Prostate gland (tissue), 2 donors: ENCODE data around the gene ZDHHC18. TPM values are rescaled to one million over a fixed set of nuclear protein-coding genes. Genes with fewer than 3 reads are reported as not detected.
"Not testable (repeated sequence)": the region's sequence is repeated elsewhere in the genome, so short reads cannot be mapped to it uniquely, and the experiment has no call there.

ENCODE experiments used
- DNase-seq: peaks from one replicate; pipeline ENCODE4 v3.0.0-alpha.2; 2019; ENCODE audit warnings: low spot score
- H3K27ac ChIP-seq, 2 donors: fragments of 200-600 bp; sonication (generic); 2 replicates each; pipeline ENCODE4 v1.5.1; 2017 to 2019
- H3K27me3 ChIP-seq: fragments of 200-600 bp; sonication (generic); replicated peaks from 2 replicates; pipeline ENCODE4 v1.5.1; 2019; ENCODE audit not compliant: insufficient read depth
- H3K36me3 ChIP-seq, 2 donors: fragments of 200-600 bp; sonication (generic); 1 replicate in 1 of 2; 2 replicates in 1 of 2; pipeline versions ENCODE4 v1.5.1 to v1.8.1; 2017 to 2019
- H3K4me1 ChIP-seq: fragments of 200-600 bp; sonication (generic); replicated peaks from 2 replicates; pipeline ENCODE4 v1.5.1; 2019
- H3K4me3 ChIP-seq, 2 donors: fragments of 200-600 bp; sonication (generic); 2 replicates each; pipeline ENCODE4 v1.5.1; 2017 to 2019
- H3K9me3 ChIP-seq: fragments of 200-600 bp; sonication (generic); 2 replicates; pipeline ENCODE4 v1.5.1; 2017
- CTCF ChIP-seq, 4 experiments: fragments of 200-600 bp in 2 of 4; fragments of 450-650 bp in 2 of 4; sonication (generic) in 2 of 4; IDR thresholded peaks; 1 replicate in 3 of 4; 2 replicates in 1 of 4; pipeline ENCODE4 v1.5.1; 2016 to 2019; ENCODE audit warnings: antibody characterized with exemption in 4 of 4, mild to moderate bottlenecking in 2 of 4, moderate library complexity in 2 of 4
- POLR2A ChIP-seq: fragments of 450-650 bp; IDR thresholded peaks from one replicate; pipeline ENCODE4 v1.6.1; 2016; ENCODE audit warnings: antibody characterized with exemption, mild to moderate bottlenecking
- POLR2AphosphoS5 ChIP-seq: sonication (generic); formaldehyde crosslinking; IDR thresholded peaks from one replicate; pipeline ENCODE4 v1.6.1; 2017; ENCODE audit warnings: antibody characterized with exemption
- WGBS: methylation state at CpG from one replicate; pipeline ENCODE4 v1.1.5; 2018; 5-methylcytosine and 5-hydroxymethylcytosine counted together
- intact Hi-C: fragments of 100-400 bp; cut with DNase I; formaldehyde crosslinking; loops from one replicate; pipeline ENCODE4 v1.14.2; 2022
- total RNA-seq, 2 donors: library from RNA; depleted of rRNA; stranded (reverse); fragments of >200 nt; gene quantifications; one replicate each; pipeline ENCODE4 v1.1.0, GENCODE V29; 2016

Gene ZDHHC18
- total RNA-seq, 2 donors from 2014 or later: 20.0 to 30.7 TPM

DNA sequence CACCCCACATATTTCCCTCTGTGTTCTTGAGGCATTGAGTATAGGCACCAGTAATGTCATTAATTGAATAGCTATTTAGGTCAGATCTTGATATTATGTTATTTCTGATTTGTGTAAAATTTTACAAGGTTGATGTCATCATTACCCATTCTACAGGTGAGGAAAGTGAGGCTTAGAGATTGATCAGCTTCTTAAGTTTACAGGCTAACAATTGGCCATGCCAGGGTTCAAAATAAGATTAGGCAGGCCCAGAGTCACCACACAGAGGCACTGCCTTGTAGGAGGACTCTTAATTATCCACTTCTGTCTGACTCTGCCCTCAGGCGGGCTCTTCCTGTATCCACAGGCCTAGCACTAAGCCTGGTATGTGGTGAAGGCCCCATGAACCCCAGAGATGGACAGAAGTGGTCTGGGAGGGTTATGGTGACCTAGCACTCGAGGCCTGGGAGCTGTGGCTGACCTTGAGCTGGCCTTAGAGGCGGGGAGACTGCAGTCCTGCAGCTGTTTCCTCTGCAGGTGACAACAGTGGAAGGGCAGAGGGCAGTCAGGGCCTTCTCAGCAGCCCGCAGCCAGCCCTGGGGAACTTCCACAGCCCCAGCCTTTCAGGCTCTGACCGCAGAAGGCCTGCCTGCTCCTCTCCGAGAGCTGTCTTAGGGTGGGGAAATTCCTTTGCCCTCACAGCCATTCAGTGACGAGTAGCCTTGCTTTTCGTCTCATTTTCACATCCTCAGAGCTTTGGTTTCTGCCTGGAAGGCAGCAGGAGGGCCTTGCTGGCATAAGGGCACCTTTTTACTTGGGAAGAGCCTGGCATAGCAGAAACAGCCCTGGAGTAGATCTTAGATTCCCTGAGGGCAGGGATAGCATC lies 12.2 kb downstream of the ZDHHC18 start:
- TF ChIP-seq POLR2A (no peak), POLR2AphosphoS5 (no peak)
- Histone ChIP-seq H3K36me3 (peaks cover 0 to 1% of the 10 kb centered on the region in 2 donors), H3K4me1 (no peaks in the 10 kb centered on the region), H3K9me3 (no peaks in the 10 kb centered on the region), H3K27me3 (no peaks in the 10 kb centered on the region), H3K4me3 (no peak overlapping the region), H3K27ac (no peak overlapping the region)
- 65% methylated on average over 7 of the region's 8 CpGs for WGBS
- intact Hi-C loops: no loop called here
- DNase-seq: no peak

DNA sequence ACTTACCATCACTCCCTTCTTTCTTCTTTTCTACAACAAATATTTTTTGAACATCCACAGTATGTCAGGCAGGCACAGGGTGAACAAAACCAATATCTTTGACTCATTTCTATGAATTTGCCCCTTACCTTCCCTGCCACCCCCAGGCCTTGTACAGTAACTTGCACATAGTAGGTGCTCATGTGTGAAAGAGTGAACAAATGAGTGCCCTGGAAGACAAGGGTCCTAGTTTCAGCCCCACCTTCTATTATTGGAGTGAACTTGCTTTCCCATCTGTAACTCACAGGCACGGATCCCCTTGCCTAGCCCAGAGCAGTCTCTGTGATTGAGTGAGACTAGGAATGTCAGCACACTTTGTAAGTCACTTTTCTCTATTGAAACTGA lies 12.8 kb downstream of the ZDHHC18 start:
- Histone ChIP-seq H3K27ac (no peak overlapping the region), H3K36me3 (no peaks in the 10 kb centered on the region), H3K27me3 (no peaks in the 10 kb centered on the region), H3K9me3 (no peaks in the 10 kb centered on the region), H3K4me1 (no peaks in the 10 kb centered on the region), H3K4me3 (no peak overlapping the region)
- no peak for TF ChIP-seq POLR2AphosphoS5
- no peak for TF ChIP-seq CTCF (IDR thresholded peaks at IDR 0.05)
- no peak for TF ChIP-seq POLR2A
- no peak for DNase-seq
- intact Hi-C loops: no loop called here
- 100% methylated on average over 1 of the region's 1 CpG for WGBS

- no peak for DNase-seq
- intact Hi-C loops: no loop called here
- Histone ChIP-seq H3K4me1 (no peaks in the 10 kb centered on the region), H3K4me3 (no peak overlapping the region), H3K36me3 (no peaks in the 10 kb centered on the region), H3K27ac (no peak overlapping the region), H3K9me3 (no peaks in the 10 kb centered on the region), H3K27me3 (no peaks in the 10 kb centered on the region)
- TF ChIP-seq POLR2A: no peak
- 74% methylated on average over 6 of the region's 6 CpGs for WGBS
These were observed 13.3 kb downstream of the ZDHHC18 start for GRCh38 chr1:26839779-26840178.

GRCh38 chr1:26844424-26845196 lies 18.1 kb downstream of the ZDHHC18 start:
- TF ChIP-seq POLR2AphosphoS5: no peak
- Histone ChIP-seq H3K9me3 (no peaks in the 10 kb centered on the region), H3K27ac (no peak overlapping the region), H3K27me3 (no peaks in the 10 kb centered on the region), H3K4me1 (no peaks in the 10 kb centered on the region), H3K4me3 (no peak overlapping the region), H3K36me3 (peaks cover 0 to 12% of the 10 kb centered on the region in 2 donors)
- WGBS: 83% methylated on average over 13 of the region's 13 CpGs
- intact Hi-C loops: no loop called here
- no peak for DNase-seq

DNA sequence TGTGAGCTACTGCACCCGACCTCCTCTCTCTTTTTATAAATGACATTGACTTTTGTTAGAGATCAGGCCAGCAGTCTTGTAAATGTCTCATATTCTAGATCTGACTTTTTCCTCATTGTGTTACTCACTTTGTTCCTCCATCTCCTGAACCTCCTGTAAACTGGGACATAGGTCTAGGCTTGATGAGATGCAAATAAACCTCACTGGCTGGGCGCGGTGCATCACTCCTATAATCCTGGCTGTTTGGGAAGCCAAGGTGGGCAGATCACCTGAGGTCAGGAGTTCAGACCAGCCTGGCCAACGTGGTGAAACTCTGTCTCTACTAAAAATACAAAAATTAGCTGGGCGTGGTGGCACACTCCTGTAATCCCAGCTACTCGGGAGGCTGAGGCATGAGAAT lies 21.3 kb downstream of the ZDHHC18 start:
- H3K27ac ChIP-seq, intact Hi-C loops: not testable (repeated sequence)
- H3K36me3 ChIP-seq: peaks cover 0 to 32% of the 10 kb centered on the region in 2 donors

GRCh38 chr1:26848499-26848898 lies 22.0 kb downstream of the ZDHHC18 start:
- 80% methylated on average over 10 of the region's 10 CpGs for WGBS
- intact Hi-C loops: no loop called here
- H3K27me3 ChIP-seq: no peaks in the 10 kb centered on the region
- TF ChIP-seq POLR2A: no peak
- H3K9me3 ChIP-seq: no peaks in the 10 kb centered on the region
- H3K4me1 ChIP-seq: no peaks in the 10 kb centered on the region
- H3K27ac ChIP-seq: no peak overlapping the region
- H3K36me3 ChIP-seq: peaks cover 0 to 32% of the 10 kb centered on the region in 2 donors
- no peak overlapping the region for H3K4me3 ChIP-seq
- DNase-seq: no peak

More for the DNA sequence above, 21.3 kb downstream of the ZDHHC18 start:
- DNase-seq, H3K4me1 ChIP-seq, H3K4me3 ChIP-seq, H3K27me3 ChIP-seq, H3K9me3 ChIP-seq: not testable (repeated sequence)
- 72% methylated on average over 6 of the region's 6 CpGs for WGBS

GRCh38 chr1:26848941-26849774 lies 22.7 kb downstream of the ZDHHC18 start:
- no peak overlapping the region for H3K4me3 ChIP-seq
- no peak for DNase-seq
- H3K4me1 ChIP-seq: no peaks in the 10 kb centered on the region
- H3K9me3 ChIP-seq: no peaks in the 10 kb centered on the region
- H3K27me3 ChIP-seq: no peaks in the 10 kb centered on the region
- no peak for TF ChIP-seq POLR2A
- WGBS: 54% methylated on average over 6 of the region's 10 CpGs
- no peak overlapping the region for H3K27ac ChIP-seq
- peaks cover 0 to 32% of the 10 kb centered on the region in 2 donors for H3K36me3 ChIP-seq
- intact Hi-C loops: no loop called here
